ENCODE data around the gene MYG1. TPM values are rescaled to one million over a fixed set of nuclear protein-coding genes. Genes with fewer than 3 reads are reported as not detected.
A peak's percentile ranks its signal among the peaks of the same experiment; 100 is the strongest.
"Not testable (repeated sequence)": the region's sequence is repeated elsewhere in the genome, so short reads cannot be mapped to it uniquely, and the experiment has no call there.

The MYG1 gene
- total RNA-seq, 1 experiment from 2014 or later = 79.8 TPM

DNA sequence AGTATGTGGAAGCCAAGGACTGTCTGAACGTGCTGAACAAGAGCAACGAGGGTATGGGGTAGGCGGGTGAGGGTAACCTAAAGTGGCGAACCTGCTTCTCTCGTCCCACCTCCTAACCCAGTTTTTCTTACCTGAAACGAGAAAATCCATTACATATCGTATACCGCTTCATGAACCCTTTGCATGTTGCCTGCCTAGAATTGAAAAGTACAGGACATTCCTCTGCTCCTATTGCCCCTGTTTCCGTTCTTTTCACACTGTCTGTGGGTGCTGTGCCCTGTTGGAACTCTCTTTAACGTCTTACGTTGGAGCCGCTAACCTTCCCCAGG lies 3.6 kb upstream of the MYG1 start:
- H3K27me3 Mint-ChIP-seq (ENCODE audit: insufficient read depth, unreplicated experiment) = no peaks in the 10 kb centered on the region
- BruUV-seq (replicated peaks) = TSS peak; percentile 46
- intact Hi-C loops (cut with micrococcal nuclease) = no loop called here
- peak overlapping the region; percentile 97 for H3K27ac Mint-ChIP-seq (ENCODE audit: low read depth, unreplicated experiment)
- no peaks in the 10 kb centered on the region for H3K9me3 Mint-ChIP-seq (ENCODE audit: unreplicated experiment)
- peaks cover 36% of the 10 kb centered on the region for H3K36me3 Mint-ChIP-seq (ENCODE audit: insufficient read depth, unreplicated experiment)
- no peak for DNase-seq (ENCODE audit: unreplicated experiment)
- H3K4me1 Mint-ChIP-seq (ENCODE audit: insufficient read depth, unreplicated experiment) = peaks cover 26% of the 10 kb centered on the region
- ChIA-PET POLR2A (interaction anchor here (0.6 to 4.6 kb wide), 20 partner anchors 13 to 252 kb away, joined by 3 to 69 read pairs (median 6); partner anchors contain the start of genes AAAS, CSAD, ESPL1 and PRR13), CTCF (interaction anchor here (0.9 to 14.9 kb wide), 6 partner anchors 18 to 82 kb away, joined by 3 to 275 read pairs (median 6); partner anchors contain the start of gene AAAS)
- H3K4me3 Mint-ChIP-seq (ENCODE audit: unreplicated experiment) = peak overlapping the region; percentile 95
- TF ChIP-seq, protein P1, sequence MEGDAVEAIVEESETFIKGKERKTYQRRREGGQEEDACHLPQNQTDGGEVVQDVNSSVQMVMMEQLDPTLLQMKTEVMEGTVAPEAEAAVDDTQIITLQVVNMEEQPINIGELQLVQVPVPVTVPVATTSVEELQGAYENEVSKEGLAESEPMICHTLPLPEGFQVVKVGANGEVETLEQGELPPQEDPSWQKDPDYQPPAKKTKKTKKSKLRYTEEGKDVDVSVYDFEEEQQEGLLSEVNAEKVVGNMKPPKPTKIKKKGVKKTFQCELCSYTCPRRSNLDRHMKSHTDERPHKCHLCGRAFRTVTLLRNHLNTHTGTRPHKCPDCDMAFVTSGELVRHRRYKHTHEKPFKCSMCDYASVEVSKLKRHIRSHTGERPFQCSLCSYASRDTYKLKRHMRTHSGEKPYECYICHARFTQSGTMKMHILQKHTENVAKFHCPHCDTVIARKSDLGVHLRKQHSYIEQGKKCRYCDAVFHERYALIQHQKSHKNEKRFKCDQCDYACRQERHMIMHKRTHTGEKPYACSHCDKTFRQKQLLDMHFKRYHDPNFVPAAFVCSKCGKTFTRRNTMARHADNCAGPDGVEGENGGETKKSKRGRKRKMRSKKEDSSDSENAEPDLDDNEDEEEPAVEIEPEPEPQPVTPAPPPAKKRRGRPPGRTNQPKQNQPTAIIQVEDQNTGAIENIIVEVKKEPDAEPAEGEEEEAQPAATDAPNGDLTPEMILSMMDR (IDR thresholded peaks at IDR 0.05; ENCODE audit: unreplicated experiment) = no peak

GRCh38 chr12:53297106-53297505 lies 2.4 kb upstream of the MYG1 start:
- intact Hi-C loops (cut with micrococcal nuclease); BruUV-seq (replicated peaks); H3K27me3 Mint-ChIP-seq (ENCODE audit: insufficient read depth, unreplicated experiment); H3K9me3 Mint-ChIP-seq (ENCODE audit: unreplicated experiment); DNase-seq (ENCODE audit: unreplicated experiment): not testable (repeated sequence)
- Mint-ChIP-seq H3K4me3 (ENCODE audit: unreplicated experiment) (peak overlapping the region; percentile 19), H3K4me1 (ENCODE audit: insufficient read depth, unreplicated experiment) (peaks cover 32% of the 10 kb centered on the region), H3K27ac (ENCODE audit: low read depth, unreplicated experiment) (peak overlapping the region; percentile 44), H3K36me3 (ENCODE audit: insufficient read depth, unreplicated experiment) (peaks cover 48% of the 10 kb centered on the region)
- CTCF ChIA-PET = interaction anchor here (0.9 to 2.7 kb wide), 8 partner anchors 10 to 142 kb away, joined by 3 to 14 read pairs (median 6); partner anchors contain the start of gene AAAS
- POLR2A ChIA-PET = interaction anchor here (0.6 to 4.6 kb wide), 5 partner anchors 14 to 405 kb away, joined by 3 to 69 read pairs (median 3); partner anchors contain the start of gene AAAS

DNA sequence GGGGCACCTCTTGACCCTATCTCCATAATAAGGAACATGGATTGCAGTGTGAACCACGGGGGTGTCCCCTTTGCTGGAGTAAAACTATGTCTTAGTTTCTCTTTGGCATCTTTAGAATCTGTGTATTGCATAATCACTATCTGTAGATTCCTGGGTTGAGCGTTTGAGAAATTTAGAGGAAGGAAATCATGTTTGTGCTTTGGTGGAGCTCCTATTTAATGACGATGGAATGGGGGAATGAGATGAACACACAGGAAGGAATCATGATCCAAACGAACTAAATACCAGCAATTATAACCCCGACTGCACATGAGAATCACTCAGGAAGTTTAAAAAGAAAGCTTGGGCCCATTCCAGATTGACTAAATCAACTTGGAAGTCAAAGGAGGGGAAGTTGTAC lies 1.3 kb upstream of the MYG1 start:
- DNase-seq (ENCODE audit: unreplicated experiment) = no peak
- POLR2A ChIA-PET = interaction anchor here (0.6 to 4.6 kb wide), 12 partner anchors 10 to 291 kb away, joined by 3 to 69 read pairs (median 4); partner anchors contain the start of gene AAAS
- H3K4me1 Mint-ChIP-seq (ENCODE audit: insufficient read depth, unreplicated experiment) = peaks cover 41% of the 10 kb centered on the region
- peaks cover 59% of the 10 kb centered on the region for H3K36me3 Mint-ChIP-seq (ENCODE audit: insufficient read depth, unreplicated experiment)
- no peaks in the 10 kb centered on the region for H3K27me3 Mint-ChIP-seq (ENCODE audit: insufficient read depth, unreplicated experiment)
- TF ChIP-seq, protein P1 (IDR thresholded peaks at IDR 0.05; ENCODE audit: unreplicated experiment) = no peak
- CTCF ChIA-PET = interaction anchor here (0.9 to 2.7 kb wide), 7 partner anchors 11 to 138 kb away, joined by 3 to 14 read pairs (median 7); partner anchors contain the start of gene AAAS
- no peaks in the 10 kb centered on the region for H3K9me3 Mint-ChIP-seq (ENCODE audit: unreplicated experiment)
- peak overlapping the region; percentile 44 for H3K27ac Mint-ChIP-seq (ENCODE audit: low read depth, unreplicated experiment)
- intact Hi-C loops (cut with micrococcal nuclease) = loop anchor here (2.0 kb wide), 1 partner anchor 23 kb away; the partner anchor contains the start of gene AAAS
- peak overlapping the region; percentile 24 for H3K4me3 Mint-ChIP-seq (ENCODE audit: unreplicated experiment)
- BruUV-seq (replicated peaks) = no TSS peak

DNA sequence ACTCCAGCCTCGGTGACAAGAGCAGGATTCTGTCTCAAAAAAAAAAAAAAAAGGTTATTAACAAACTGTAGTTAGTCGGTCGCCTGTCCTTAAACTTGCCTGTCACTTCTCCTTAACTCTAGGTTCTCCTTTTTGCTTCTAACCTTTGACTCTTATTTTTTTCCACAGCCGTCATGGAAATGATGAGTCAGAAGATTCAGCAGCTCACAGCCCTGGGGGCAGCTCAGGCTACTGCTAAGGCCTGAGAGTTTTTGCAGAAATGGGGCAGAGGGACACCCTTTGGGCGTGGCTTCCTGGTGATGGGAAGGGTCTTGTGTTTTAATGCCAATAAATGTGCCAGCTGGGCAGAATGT lies 418 bp upstream of the MYG1 start:
- BruUV-seq (replicated peaks) = no TSS peak
- H3K9me3 Mint-ChIP-seq (ENCODE audit: unreplicated experiment) = no peaks in the 10 kb centered on the region

More for the DNA sequence above, 418 bp upstream of the MYG1 start:
- DNase-seq (ENCODE audit: unreplicated experiment) = peak; percentile 70
- TF ChIP-seq, protein P1 (IDR thresholded peaks at IDR 0.05; ENCODE audit: unreplicated experiment) = no peak
- Mint-ChIP-seq H3K27me3 (ENCODE audit: insufficient read depth, unreplicated experiment) (no peaks in the 10 kb centered on the region), H3K27ac (ENCODE audit: low read depth, unreplicated experiment) (peak overlapping the region; percentile 92), H3K4me3 (ENCODE audit: unreplicated experiment) (peak overlapping the region; percentile 82), H3K36me3 (ENCODE audit: insufficient read depth, unreplicated experiment) (peaks cover 66% of the 10 kb centered on the region), H3K4me1 (ENCODE audit: insufficient read depth, unreplicated experiment) (peaks cover 41% of the 10 kb centered on the region)
- intact Hi-C loops (cut with micrococcal nuclease) = loop anchor here (2.0 kb wide), 1 partner anchor 22 kb away; the partner anchor contains the start of gene AAAS
- ChIA-PET POLR2A (interaction anchor here (0.7 to 5.8 kb wide), 16 partner anchors 9 to 250 kb away, joined by 3 to 79 read pairs (median 4); partner anchors contain the start of genes AAAS, CSAD, ESPL1 and PRR13), CTCF (interaction anchor here (0.7 to 5.3 kb wide), 7 partner anchors 12 to 141 kb away, joined by 3 to 32 read pairs (median 5); partner anchors contain the start of gene AAAS)

All from MCF 10A (cell line).